Activated CD4-positive, CD25-positive, alpha-beta regulatory T cell treated with anti-CD3 and anti-CD28 coated beads, Interleukin-2, amount 50 U/mL, for 24 hours (primary cell): ENCODE measurements around the gene VPS37C.
"Not testable (repeated sequence)": the region's sequence is repeated elsewhere in the genome, so short reads cannot be mapped to it uniquely, and the experiment has no call there.

Source experiments
- ATAC-seq, 2 donors: fragments of 150-1000 bp; cut with Tn5 transposase; one replicate each; pipeline ENCODE4 v1.10.0; 2021; ENCODE audit warnings: mild to moderate bottlenecking in 1 of 2, moderate library complexity in 1 of 2

VPS37C gene

GRCh38 chr11:61116426-61117167 lies 44.6 kb downstream of the VPS37C start:
- ATAC-seq = peak; percentile 39

- ATAC-seq = no peak
These were observed 45.6 kb downstream of the VPS37C start for GRCh38 chr11:61115498-61116224.

GRCh38 chr11:61114913-61115312 lies 46.3 kb downstream of the VPS37C start:
- no peak for ATAC-seq

- ATAC-seq = no peak
These were observed 48.0 kb downstream of the VPS37C start for GRCh38 chr11:61113201-61113600.

- no peak for ATAC-seq
These were observed 48.7 kb downstream of the VPS37C start for GRCh38 chr11:61112575-61112974.

- ATAC-seq = peak; percentile 93 to 95
These were observed 49.3 kb downstream of the VPS37C start for GRCh38 chr11:61111786-61112517.

- ATAC-seq = no peak
These were observed 50.2 kb downstream of the VPS37C start for GRCh38 chr11:61111050-61111435.

GRCh38 chr11:61110255-61111049 lies 50.8 kb downstream of the VPS37C start:
- ATAC-seq = no peak

- ATAC-seq = no peak
These were observed 51.6 kb downstream of the VPS37C start for GRCh38 chr11:61109671-61110070.

GRCh38 chr11:61108847-61109585 lies 52.2 kb downstream of the VPS37C start:
- no peak for ATAC-seq

- no peak for ATAC-seq
These were observed 53.3 kb downstream of the VPS37C start for GRCh38 chr11:61107888-61108287.

- ATAC-seq = no peak
These were observed 54.2 kb downstream of the VPS37C start for GRCh38 chr11:61106894-61107470.

GRCh38 chr11:61106296-61106695 lies 54.9 kb downstream of the VPS37C start:
- no peak for ATAC-seq

GRCh38 chr11:61104963-61105362 lies 56.3 kb downstream of the VPS37C start:
- ATAC-seq = no peak

- no peak for ATAC-seq
These were observed 57.3 kb downstream of the VPS37C start for GRCh38 chr11:61103851-61104423.

- peak; percentile 44 to 52 for ATAC-seq
These were observed 58.3 kb downstream of the VPS37C start for GRCh38 chr11:61102667-61103571.

- no peak for ATAC-seq
These were observed 62.4 kb downstream of the VPS37C start for GRCh38 chr11:61098778-61099177.

GRCh38 chr11:61098261-61098660 lies 63.0 kb downstream of the VPS37C start:
- not testable (repeated sequence) for ATAC-seq

- no peak for ATAC-seq
These were observed 66.2 kb downstream of the VPS37C start for GRCh38 chr11:61095021-61095420.

GRCh38 chr11:61094167-61094566 lies 67.1 kb downstream of the VPS37C start:
- not testable (repeated sequence) for ATAC-seq
